Astrocyte (in vitro differentiated cells and primary cell): Measurements from ENCODE around the gene RUNX1.

ENCODE experiments used
- CTCF ChIP-seq: IDR thresholded peaks from 2 replicates; pipeline ENCODE4 v1.5.1; 2011; ENCODE audit warnings: low read depth, mild to moderate bottlenecking, inconsistent platforms, low read length, moderate library complexity; ENCODE audit not compliant: insufficient read depth
- EZH2 ChIP-seq: IDR thresholded peaks from 2 replicates; pipeline ENCODE4 v1.6.1; 2012; ENCODE audit warnings: mild to moderate bottlenecking, low read length, inconsistent platforms; ENCODE audit not compliant: insufficient read depth

- TF ChIP-seq CTCF (no peak), EZH2 (no peak)
Measured at GRCh38 chr21:34740198-34740597, 308.9 kb downstream of the RUNX1 start.
